Kidney (tissue), 14 donors: Measurements from ENCODE around the gene SRY. TPM values are rescaled to one million over a fixed set of nuclear protein-coding genes. Genes with fewer than 3 reads are reported as not detected.
A peak's percentile ranks its signal among the peaks of the same experiment; 100 is the strongest.
"Not testable (repeated sequence)": the region's sequence is repeated elsewhere in the genome, so short reads cannot be mapped to it uniquely, and the experiment has no call there.

Experiments used
- DNase-seq, 5 donors: peaks; one replicate each; pipeline ENCODE4 v3.0.0-alpha.2; 2013 to 2020
- FAIRE-seq: peaks from 2 replicates; lab custom pipeline; 2012; peaks lifted over from hg19 to GRCh38; lab: Jason Lieb, UNC
- H3K27ac ChIP-seq, 2 donors: one replicate each; pipeline ENCODE4 v1.7.0; 2013; ENCODE audit warnings: low read depth in 2 of 2, low read length in 2 of 2, inconsistent platforms in 1 of 2
- H3K27me3 ChIP-seq: one replicate; pipeline ENCODE4 v1.7.1; 2013; ENCODE audit warnings: low read length, inconsistent platforms; ENCODE audit not compliant: control insufficient read depth, insufficient read depth
- H3K36me3 ChIP-seq, 3 donors: one replicate each; pipeline versions ENCODE4 v1.7.0 to v1.7.1; 2013; ENCODE audit warnings: low read length in 3 of 3, control low read depth in 1 of 3, inconsistent platforms in 1 of 3; ENCODE audit not compliant: insufficient read depth in 3 of 3, control insufficient read depth in 2 of 3
- H3K4me1 ChIP-seq, 3 donors: one replicate each; pipeline versions ENCODE4 v1.7.0 to v1.7.1; 2013; ENCODE audit warnings: low read length in 3 of 3, inconsistent platforms in 1 of 3, low read depth in 1 of 3; ENCODE audit not compliant: control insufficient read depth in 2 of 3, insufficient read depth in 2 of 3
- H3K4me3 ChIP-seq, 3 donors: one replicate each; pipeline versions ENCODE4 v1.7.0 to v1.8.1; 2013; ENCODE audit warnings: low read length in 3 of 3, control low read depth in 1 of 3, inconsistent platforms in 1 of 3
- H3K9ac ChIP-seq, 3 donors: one replicate each; pipeline versions ENCODE4 v1.7.0 to v1.7.1; 2013; ENCODE audit warnings: low read length in 3 of 3, control low read depth in 1 of 3, inconsistent platforms in 1 of 3
- H3K9me3 ChIP-seq, 3 donors: one replicate each; pipeline versions ENCODE4 v1.7.0 to v1.7.1; 2013; ENCODE audit warnings: low read length in 3 of 3, control low read depth in 1 of 3, inconsistent platforms in 1 of 3; ENCODE audit not compliant: control insufficient read depth in 2 of 3, insufficient read depth in 1 of 3
- intact Hi-C: fragments of 100-400 bp; cut with DNase I; formaldehyde crosslinking; loops from one replicate; pipeline ENCODE4 v1.11.1; 2022
- polyA plus RNA-seq: library from polyadenylated mRNA; stranded (reverse); fragments of 350-450 nt; fragmentation: Illumina TruSeq; extraction: RNeasy Lipid Tissue Mini Kit (QIAGEN cat#74804); gene quantifications from one replicate; pipeline ENCODE4 v1.2.3, GENCODE V29; 2014; ENCODE audit warnings: low read depth, low replicate concordance; ENCODE audit not compliant: insufficient read depth
- total RNA-seq: library from RNA; stranded (reverse); fragmentation: NEBNext Ultra II Directional; extraction: Animal tissue kit (Norgen Biotek cat#: 25700); gene quantifications from one replicate; pipeline ENCODE4 v1.2.1, GENCODE V29; 2021
- TF ChIP-seq, protein P1 (sequence below): IDR thresholded peaks from 3 replicates; pipeline ENCODE4 v1.5.1; 2012; ENCODE audit warnings: mild to moderate bottlenecking, moderate library complexity, borderline replicate concordance; ENCODE audit not compliant: insufficient read depth; ENCODE audit errors: extremely low read depth
- donor health status: control.
- donor health status: control.
- donor health status: control.
- donor health status: control.
- donor health status: control.
- donor health status: DM: yes; HTN: yes; CAD: no.
- donor health status: Normal renal cell carcinoma (clear cell type).

Gene SRY
- total and polyA plus RNA-seq, 2 donors from 2014 or later = not detected

DNA sequence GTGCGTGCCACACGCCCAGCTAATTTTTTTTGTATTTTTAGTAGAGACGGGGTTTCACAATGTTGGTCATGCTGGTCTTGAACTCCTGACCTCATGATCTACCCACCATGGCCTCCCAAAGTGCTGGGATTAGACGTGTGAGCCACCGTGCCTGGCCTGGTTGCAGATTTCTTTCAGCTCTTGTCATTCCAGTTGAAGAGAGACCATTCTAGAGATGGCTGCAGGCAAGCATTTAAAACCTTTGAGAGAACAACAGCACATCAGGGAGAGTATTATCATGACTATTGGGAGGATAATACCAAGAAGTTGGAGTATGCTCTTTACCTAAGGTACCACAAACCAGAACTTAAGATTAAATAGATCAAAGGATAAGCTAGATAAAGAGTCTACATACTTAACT is 41.0 kb upstream of the SRY start:
- TF ChIP-seq, protein P1, sequence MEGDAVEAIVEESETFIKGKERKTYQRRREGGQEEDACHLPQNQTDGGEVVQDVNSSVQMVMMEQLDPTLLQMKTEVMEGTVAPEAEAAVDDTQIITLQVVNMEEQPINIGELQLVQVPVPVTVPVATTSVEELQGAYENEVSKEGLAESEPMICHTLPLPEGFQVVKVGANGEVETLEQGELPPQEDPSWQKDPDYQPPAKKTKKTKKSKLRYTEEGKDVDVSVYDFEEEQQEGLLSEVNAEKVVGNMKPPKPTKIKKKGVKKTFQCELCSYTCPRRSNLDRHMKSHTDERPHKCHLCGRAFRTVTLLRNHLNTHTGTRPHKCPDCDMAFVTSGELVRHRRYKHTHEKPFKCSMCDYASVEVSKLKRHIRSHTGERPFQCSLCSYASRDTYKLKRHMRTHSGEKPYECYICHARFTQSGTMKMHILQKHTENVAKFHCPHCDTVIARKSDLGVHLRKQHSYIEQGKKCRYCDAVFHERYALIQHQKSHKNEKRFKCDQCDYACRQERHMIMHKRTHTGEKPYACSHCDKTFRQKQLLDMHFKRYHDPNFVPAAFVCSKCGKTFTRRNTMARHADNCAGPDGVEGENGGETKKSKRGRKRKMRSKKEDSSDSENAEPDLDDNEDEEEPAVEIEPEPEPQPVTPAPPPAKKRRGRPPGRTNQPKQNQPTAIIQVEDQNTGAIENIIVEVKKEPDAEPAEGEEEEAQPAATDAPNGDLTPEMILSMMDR = no peak
- no peaks in the 10 kb centered on the region for H3K27me3 ChIP-seq
- intact Hi-C loops = no loop called here
- no peaks in the 10 kb centered on the region for H3K9me3 ChIP-seq
- H3K36me3 ChIP-seq = no peaks in the 10 kb centered on the region
- no peak for DNase-seq
- H3K27ac ChIP-seq = no peak overlapping the region
- H3K4me1 ChIP-seq = no peaks in the 10 kb centered on the region
- no peak overlapping the region for H3K9ac ChIP-seq
- H3K4me3 ChIP-seq = no peak overlapping the region
- no peak for FAIRE-seq

DNA sequence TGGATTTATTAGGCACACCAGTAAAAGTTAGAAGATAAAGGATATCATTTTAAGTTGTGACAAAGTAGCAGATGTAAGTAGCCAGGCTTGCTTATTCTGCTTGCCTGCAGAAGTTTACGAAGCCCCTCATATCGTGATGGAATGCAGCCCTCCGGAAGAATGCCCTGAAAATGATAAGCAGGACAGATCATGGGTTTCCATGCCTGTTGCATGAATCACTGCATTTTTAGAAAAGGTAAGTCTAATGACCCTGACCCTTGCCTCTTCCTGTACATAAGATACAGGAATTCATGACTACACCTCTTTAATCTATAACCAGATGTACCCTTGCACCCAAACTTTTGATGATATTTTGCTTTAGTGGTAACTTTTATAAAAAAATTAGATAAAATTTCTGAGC is 37.0 kb upstream of the SRY start:
- TF ChIP-seq, protein P1 = no peak
- FAIRE-seq = no peak
- no peak overlapping the region for H3K9ac ChIP-seq

DNA sequence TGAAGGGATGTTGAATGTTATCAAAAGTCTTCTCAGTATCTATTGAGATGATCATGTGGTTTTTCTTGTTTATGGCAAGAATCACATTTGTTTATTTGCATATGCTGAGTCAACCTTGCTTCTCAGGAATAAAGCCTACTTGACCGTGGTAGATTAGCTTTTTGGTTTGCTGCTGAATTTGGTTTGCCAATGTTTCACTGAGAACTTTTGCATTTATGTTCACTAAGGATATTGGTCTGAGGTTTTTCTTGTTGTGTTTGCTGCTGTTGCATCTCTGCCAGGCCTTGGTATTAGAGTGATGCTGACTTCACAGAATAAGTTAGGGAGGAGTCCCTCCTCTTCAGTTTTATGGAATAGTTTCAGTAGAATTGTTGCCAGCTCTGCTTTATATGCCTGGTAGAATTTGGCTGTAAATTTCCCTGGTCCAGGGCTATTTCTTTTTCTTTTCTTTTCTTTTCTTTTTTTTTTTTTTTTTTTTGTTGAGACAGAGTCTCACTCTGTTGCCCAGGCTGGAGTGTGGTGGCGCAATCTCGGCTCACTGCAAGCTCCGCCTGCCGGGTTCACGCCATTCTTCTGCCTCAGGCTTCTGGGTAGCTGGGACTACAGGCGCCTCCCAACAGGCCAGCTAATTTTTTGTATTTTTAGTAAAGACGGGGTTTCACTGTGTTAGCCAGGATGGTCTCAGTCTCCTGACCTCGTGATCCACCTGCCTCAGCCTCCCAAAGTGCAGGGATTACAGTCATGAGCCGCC is 29.8 kb upstream of the SRY start:
- H3K36me3 ChIP-seq, H3K27ac ChIP-seq, H3K9ac ChIP-seq, H3K4me1 ChIP-seq, H3K4me3 ChIP-seq, DNase-seq, FAIRE-seq, H3K27me3 ChIP-seq, H3K9me3 ChIP-seq, intact Hi-C loops: not testable (repeated sequence)

More for the DNA sequence above, 37.0 kb upstream of the SRY start:
- no peaks in the 10 kb centered on the region for H3K9me3 ChIP-seq
- H3K4me1 ChIP-seq = no peaks in the 10 kb centered on the region
- no peak overlapping the region for H3K4me3 ChIP-seq
- H3K27me3 ChIP-seq = no peaks in the 10 kb centered on the region
- H3K36me3 ChIP-seq = no peaks in the 10 kb centered on the region
- DNase-seq = no peak
- H3K27ac ChIP-seq = no peak overlapping the region
- intact Hi-C loops = no loop called here

DNA sequence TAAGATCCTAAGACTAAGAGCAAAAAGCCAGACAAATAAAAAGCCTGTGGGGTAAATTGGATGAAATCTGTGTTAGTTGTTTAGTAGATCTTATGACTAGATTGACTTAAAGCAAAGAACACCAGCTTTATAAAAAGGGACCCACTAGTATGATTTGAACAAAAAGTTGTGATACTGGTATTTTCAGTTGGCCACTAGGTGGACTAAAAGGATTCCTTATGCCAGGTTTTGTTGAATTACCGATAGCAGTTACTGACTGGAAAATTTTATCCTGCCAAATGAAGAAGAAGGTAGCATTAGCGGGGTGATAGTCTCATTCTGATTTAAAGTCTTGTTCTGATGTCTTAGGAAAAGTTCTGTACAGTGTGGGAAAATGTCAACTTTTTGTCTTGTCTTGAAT is 12.8 kb upstream of the SRY start:
- no peaks in the 10 kb centered on the region for H3K27me3 ChIP-seq
- H3K4me3 ChIP-seq = no peak overlapping the region
- H3K27ac ChIP-seq = no peak overlapping the region
- no peaks in the 10 kb centered on the region for H3K9me3 ChIP-seq
- intact Hi-C loops = no loop called here
- H3K4me1 ChIP-seq = no peaks in the 10 kb centered on the region
- no peak overlapping the region for H3K9ac ChIP-seq
- DNase-seq (peak in 1 of 5 donors; percentile 32), FAIRE-seq (no peak)
- TF ChIP-seq, protein P1 = no peak
- H3K36me3 ChIP-seq = no peaks in the 10 kb centered on the region
